Measurements from ENCODE around the gene A2ML1.

The A2ML1 gene

DNA sequence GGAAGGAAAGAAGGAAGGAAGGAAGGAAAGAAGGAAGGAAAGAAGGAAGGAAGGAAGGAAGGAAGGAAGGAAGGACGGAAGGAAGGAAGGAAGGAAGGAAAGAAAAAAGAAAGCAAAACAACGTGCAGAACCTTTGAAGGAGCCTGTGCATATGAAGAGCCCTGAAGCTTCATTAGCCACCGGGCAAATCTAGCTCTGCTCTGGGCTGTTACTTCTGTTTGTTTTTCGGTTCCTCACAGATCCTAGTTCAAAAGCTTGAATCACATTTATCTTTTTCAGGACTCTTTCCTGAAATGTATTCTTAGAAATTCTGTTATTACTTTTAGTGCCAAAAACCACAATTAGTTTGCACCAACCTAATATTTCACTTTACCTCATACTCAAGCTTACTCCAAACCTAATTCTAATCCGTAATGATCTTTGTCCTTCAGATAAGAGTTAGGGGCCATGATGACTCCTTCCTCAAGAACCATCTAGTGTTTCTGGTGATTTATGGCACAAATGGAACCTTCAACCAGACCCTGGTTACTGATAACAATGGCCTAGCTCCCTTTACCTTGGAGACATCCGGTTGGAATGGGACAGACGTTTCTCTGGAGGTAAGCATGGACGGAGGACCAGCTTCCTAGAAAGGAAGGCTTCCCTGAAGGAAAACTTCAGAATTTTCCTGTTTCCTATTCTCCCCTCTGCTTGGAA lies 18.7 kb downstream of the A2ML1 start:
- H4K91ac ChIP-seq (ENCODE audit: low read length): no peak overlapping the region
- no peak overlapping the region for H2AFZ ChIP-seq (ENCODE audit: low read depth, low read length)
- no peak overlapping the region for H3K9ac ChIP-seq (ENCODE audit: low read length)
- H2BK120ac ChIP-seq (ENCODE audit: low read depth, low read length): no peak overlapping the region
- H3K27ac ChIP-seq (ENCODE audit: low read length, poor library complexity, severe bottlenecking): no peak overlapping the region
- H3K36me3 ChIP-seq (ENCODE audit: control insufficient read depth in 1 of 2, insufficient read depth in 2 of 2, low read depth in 1 of 2, low read length in 2 of 2): no peaks in the 10 kb centered on the region
- H2BK12ac ChIP-seq (ENCODE audit: low read length in 2 of 2): no peak overlapping the region
- no peak overlapping the region for H3K23ac ChIP-seq (ENCODE audit: low read length in 2 of 2)
- H3K18ac ChIP-seq (ENCODE audit: low read depth in 1 of 2, low read length in 2 of 2): no peak overlapping the region
- no peaks in the 10 kb centered on the region for H3K9me3 ChIP-seq (ENCODE audit: control insufficient read depth, low read length)
- no peaks in the 10 kb centered on the region for H3K79me1 ChIP-seq (replicated peaks; ENCODE audit: low read length, poor library complexity, severe bottlenecking)
- H3K4ac ChIP-seq (ENCODE audit: low read depth in 1 of 2, low read length in 2 of 2): no peak overlapping the region
- H2AK5ac ChIP-seq (ENCODE audit: low read length, severe bottlenecking): no peak overlapping the region
- WGBS: 76% methylated on average over 7 of the region's 8 CpGs
- no peak overlapping the region for H3K4me3 ChIP-seq (ENCODE audit: insufficient read depth in 1 of 2, low read depth in 1 of 2, low read length in 2 of 2)
- peaks cover 0 to 18% of the 10 kb centered on the region in 2 experiments for H3K27me3 ChIP-seq (ENCODE audit: control insufficient read depth in 1 of 2, insufficient read depth in 1 of 2, low read length in 2 of 2)
- no peak for DNase-seq
- no peak overlapping the region for H2BK15ac ChIP-seq (ENCODE audit: low read depth, poor library complexity, severe bottlenecking)
- no peak overlapping the region for H4K8ac ChIP-seq (ENCODE audit: low read length)
- H3K4me1 ChIP-seq (ENCODE audit: control insufficient read depth, insufficient read depth, low read depth, low read length): no peaks in the 10 kb centered on the region
- H3K4me2 ChIP-seq (ENCODE audit: low read length, poor library complexity, severe bottlenecking): no peak overlapping the region
- H2BK5ac ChIP-seq (ENCODE audit: low read depth, low read length, poor library complexity, severe bottlenecking): no peak overlapping the region
- no peak overlapping the region for H3K14ac ChIP-seq (ENCODE audit: low read length in 2 of 2)

DNA sequence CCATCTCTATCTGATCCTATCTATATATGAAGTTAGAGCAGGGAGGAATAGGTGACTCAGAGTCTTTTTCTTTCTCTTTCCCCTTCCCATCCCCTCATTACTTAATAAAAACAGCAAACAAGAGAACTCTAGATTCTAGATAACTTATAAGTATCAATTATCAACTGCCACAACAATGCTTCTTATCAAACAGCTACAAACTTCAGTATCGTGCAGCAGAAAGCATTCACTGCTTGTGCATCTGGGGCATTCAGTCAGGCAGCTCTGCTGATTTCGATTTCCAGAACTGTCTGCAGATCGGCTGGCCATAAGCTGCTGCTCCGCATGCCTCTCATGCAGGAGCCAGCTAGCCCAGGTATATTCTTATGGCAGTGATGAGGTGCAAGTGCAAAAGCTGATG lies 19.4 kb downstream of the A2ML1 start:
- H2BK15ac ChIP-seq (ENCODE audit: low read depth, poor library complexity, severe bottlenecking): no peak overlapping the region
- no peak overlapping the region for H3K23ac ChIP-seq (ENCODE audit: low read length in 2 of 2)
- H3K18ac ChIP-seq (ENCODE audit: low read depth in 1 of 2, low read length in 2 of 2): no peak overlapping the region
- H3K79me1 ChIP-seq (replicated peaks; ENCODE audit: low read length, poor library complexity, severe bottlenecking): no peaks in the 10 kb centered on the region
- no peak overlapping the region for H3K4me2 ChIP-seq (ENCODE audit: low read length, poor library complexity, severe bottlenecking)
- WGBS: 90% methylated on average over 4 of the region's 4 CpGs
- H2AFZ ChIP-seq (ENCODE audit: low read depth, low read length): no peak overlapping the region
- no peak overlapping the region for H2BK120ac ChIP-seq (ENCODE audit: low read depth, low read length)
- H4K91ac ChIP-seq (ENCODE audit: low read length): no peak overlapping the region
- H3K27ac ChIP-seq (ENCODE audit: low read length, poor library complexity, severe bottlenecking): no peak overlapping the region
- no peak overlapping the region for H3K4ac ChIP-seq (ENCODE audit: low read depth in 1 of 2, low read length in 2 of 2)
- H2BK12ac ChIP-seq (ENCODE audit: low read length in 2 of 2): no peak overlapping the region
- H2BK5ac ChIP-seq (ENCODE audit: low read depth, low read length, poor library complexity, severe bottlenecking): no peak overlapping the region
- no peak overlapping the region for H2AK5ac ChIP-seq (ENCODE audit: low read length, severe bottlenecking)
- peaks cover 0 to 18% of the 10 kb centered on the region in 2 experiments for H3K27me3 ChIP-seq (ENCODE audit: control insufficient read depth in 1 of 2, insufficient read depth in 1 of 2, low read length in 2 of 2)
- H3K4me3 ChIP-seq (ENCODE audit: insufficient read depth in 1 of 2, low read depth in 1 of 2, low read length in 2 of 2): no peak overlapping the region
- no peaks in the 10 kb centered on the region for H3K9me3 ChIP-seq (ENCODE audit: control insufficient read depth, low read length)
- H3K14ac ChIP-seq (ENCODE audit: low read length in 2 of 2): no peak overlapping the region
- DNase-seq: no peak
- H3K4me1 ChIP-seq (ENCODE audit: control insufficient read depth, insufficient read depth, low read depth, low read length): no peaks in the 10 kb centered on the region
- H3K9ac ChIP-seq (ENCODE audit: low read length): no peak overlapping the region
- no peak overlapping the region for H4K8ac ChIP-seq (ENCODE audit: low read length)
- H3K36me3 ChIP-seq (ENCODE audit: control insufficient read depth in 1 of 2, insufficient read depth in 2 of 2, low read depth in 1 of 2, low read length in 2 of 2): no peaks in the 10 kb centered on the region

DNA sequence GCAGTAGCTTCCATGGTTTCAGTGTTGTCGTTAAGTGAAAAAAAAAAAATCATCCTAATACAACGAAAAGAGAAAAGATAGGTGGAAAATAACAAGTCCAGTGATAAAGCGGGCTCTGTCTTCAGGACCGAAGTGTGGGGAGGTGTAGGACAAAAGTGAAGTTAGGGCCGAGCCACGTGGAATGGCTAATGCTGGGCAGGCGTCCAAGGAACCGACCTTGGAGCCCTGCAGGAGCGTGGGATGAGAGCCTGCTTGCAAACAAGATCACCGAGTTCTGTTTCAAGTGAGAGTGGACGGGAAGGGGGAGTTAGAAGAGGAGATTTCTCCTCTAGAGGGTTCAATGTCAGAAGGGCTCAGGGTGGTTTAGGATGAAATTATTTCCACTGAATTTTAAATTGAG lies 22.2 kb downstream of the A2ML1 start:
- Histone ChIP-seq H2AFZ (ENCODE audit: low read depth, low read length) (no peak overlapping the region), H2BK12ac (ENCODE audit: low read length in 2 of 2) (no peak overlapping the region), H2AK5ac (ENCODE audit: low read length, severe bottlenecking) (no peak overlapping the region), H4K8ac (ENCODE audit: low read length) (no peak overlapping the region), H3K4ac (ENCODE audit: low read depth in 1 of 2, low read length in 2 of 2) (no peak overlapping the region), H3K4me3 (ENCODE audit: insufficient read depth in 1 of 2, low read depth in 1 of 2, low read length in 2 of 2) (no peak overlapping the region), H3K4me2 (ENCODE audit: low read length, poor library complexity, severe bottlenecking) (no peak overlapping the region), H3K36me3 (ENCODE audit: control insufficient read depth in 1 of 2, insufficient read depth in 2 of 2, low read depth in 1 of 2, low read length in 2 of 2) (no peaks in the 10 kb centered on the region), H2BK120ac (ENCODE audit: low read depth, low read length) (no peak overlapping the region), H3K4me1 (ENCODE audit: control insufficient read depth, insufficient read depth, low read depth, low read length) (no peaks in the 10 kb centered on the region), H3K14ac (ENCODE audit: low read length in 2 of 2) (no peak overlapping the region), H2BK5ac (ENCODE audit: low read depth, low read length, poor library complexity, severe bottlenecking) (no peak overlapping the region), H3K79me1 (replicated peaks; ENCODE audit: low read length, poor library complexity, severe bottlenecking) (no peaks in the 10 kb centered on the region), H3K18ac (ENCODE audit: low read depth in 1 of 2, low read length in 2 of 2) (no peak overlapping the region), H3K9me3 (ENCODE audit: control insufficient read depth, low read length) (no peaks in the 10 kb centered on the region), H3K23ac (ENCODE audit: low read length in 2 of 2) (no peak overlapping the region), H3K27ac (ENCODE audit: low read length, poor library complexity, severe bottlenecking) (no peak overlapping the region), H2BK15ac (ENCODE audit: low read depth, poor library complexity, severe bottlenecking) (no peak overlapping the region), H3K27me3 (ENCODE audit: control insufficient read depth in 1 of 2, insufficient read depth in 1 of 2, low read length in 2 of 2) (peaks cover 0 to 6% of the 10 kb centered on the region in 2 experiments), H3K9ac (ENCODE audit: low read length) (no peak overlapping the region), H4K91ac (ENCODE audit: low read length) (no peak overlapping the region)
- DNase-seq: no peak
- WGBS: 84% methylated on average over 11 of the region's 11 CpGs

DNA sequence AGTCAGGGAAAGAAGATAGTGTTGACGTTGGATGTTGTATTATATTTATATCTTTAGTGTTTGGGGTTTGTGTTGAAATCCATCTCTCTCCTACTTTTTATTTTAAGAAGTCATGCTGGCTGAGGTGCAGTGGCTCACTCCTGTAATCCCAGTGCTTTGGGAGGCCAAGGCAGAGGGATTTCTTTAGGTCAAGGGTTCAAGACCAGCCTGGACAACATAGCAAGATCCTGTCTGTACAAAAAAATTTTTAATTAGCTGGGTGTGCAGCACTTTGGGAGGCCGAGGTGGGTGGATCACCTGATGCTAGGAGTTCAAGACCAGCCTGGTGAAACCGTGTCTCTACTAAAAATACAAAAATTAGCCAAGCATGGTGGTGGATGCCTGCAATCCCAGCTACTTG lies 23.9 kb downstream of the A2ML1 start:
- Histone ChIP-seq H2BK5ac (ENCODE audit: low read depth, low read length, poor library complexity, severe bottlenecking) (no peak overlapping the region), H3K27me3 (ENCODE audit: control insufficient read depth in 1 of 2, insufficient read depth in 1 of 2, low read length in 2 of 2) (peaks cover 0 to 4% of the 10 kb centered on the region in 2 experiments), H3K9ac (ENCODE audit: low read length) (no peak overlapping the region), H4K8ac (ENCODE audit: low read length) (no peak overlapping the region), H2AFZ (ENCODE audit: low read depth, low read length) (no peak overlapping the region), H3K18ac (ENCODE audit: low read depth in 1 of 2, low read length in 2 of 2) (no peak overlapping the region), H3K4ac (ENCODE audit: low read depth in 1 of 2, low read length in 2 of 2) (no peak overlapping the region), H3K4me1 (ENCODE audit: control insufficient read depth, insufficient read depth, low read depth, low read length) (no peaks in the 10 kb centered on the region), H3K9me3 (ENCODE audit: control insufficient read depth, low read length) (no peaks in the 10 kb centered on the region), H3K79me1 (replicated peaks; ENCODE audit: low read length, poor library complexity, severe bottlenecking) (no peaks in the 10 kb centered on the region), H3K27ac (ENCODE audit: low read length, poor library complexity, severe bottlenecking) (no peak overlapping the region), H3K23ac (ENCODE audit: low read length in 2 of 2) (no peak overlapping the region), H2BK120ac (ENCODE audit: low read depth, low read length) (no peak overlapping the region), H4K91ac (ENCODE audit: low read length) (no peak overlapping the region), H3K14ac (ENCODE audit: low read length in 2 of 2) (no peak overlapping the region), H3K4me2 (ENCODE audit: low read length, poor library complexity, severe bottlenecking) (no peak overlapping the region), H2BK12ac (ENCODE audit: low read length in 2 of 2) (no peak overlapping the region), H3K36me3 (ENCODE audit: control insufficient read depth in 1 of 2, insufficient read depth in 2 of 2, low read depth in 1 of 2, low read length in 2 of 2) (no peaks in the 10 kb centered on the region), H2AK5ac (ENCODE audit: low read length, severe bottlenecking) (no peak overlapping the region), H3K4me3 (ENCODE audit: insufficient read depth in 1 of 2, low read depth in 1 of 2, low read length in 2 of 2) (no peak overlapping the region), H2BK15ac (ENCODE audit: low read depth, poor library complexity, severe bottlenecking) (no peak overlapping the region)
- no peak for DNase-seq
- WGBS: 76% methylated on average over 3 of the region's 3 CpGs
